Gastrocnemius medialis (tissue), 4 donors: ENCODE data around the gene PRMT3. TPM values are rescaled to one million over a fixed set of nuclear protein-coding genes. Genes with fewer than 3 reads are reported as not detected.

Source experiments
- ATAC-seq, 2 donors: fragments of 150-250 bp; one replicate each; pipeline ENCODE4 v1.9.1; 2016
- DNase-seq, 2 donors: peaks; one replicate each; pipeline ENCODE4 v3.0.0-alpha.2; 2019
- H3K27ac ChIP-seq, 4 donors: fragments of 200-600 bp; sonication (generic); 1 replicate in 1 of 4; 2 replicates in 3 of 4; pipeline ENCODE4 v1.5.1; 2016 to 2018; ENCODE audit warnings: mild to moderate bottlenecking in 2 of 4, moderate library complexity in 1 of 4
- H3K27me3 ChIP-seq, 3 donors: fragments of 200-600 bp; sonication (generic) in 2 of 3; 1 replicate in 1 of 3; 2 replicates in 2 of 3; pipeline versions ENCODE4 v1.5.1 to v1.6.0; 2016 to 2019; ENCODE audit warnings: mild to moderate bottlenecking in 1 of 3, moderate library complexity in 1 of 3
- H3K36me3 ChIP-seq, 2 donors: fragments of 200-600 bp; sonication (generic) in 1 of 2; one replicate each; pipeline ENCODE4 v1.5.1; 2017 to 2018
- H3K4me1 ChIP-seq, 2 donors: fragments of 200-600 bp; sonication (generic) in 1 of 2; one replicate each; pipeline ENCODE4 v1.5.1; 2016 to 2017; ENCODE audit warnings: mild to moderate bottlenecking in 2 of 2
- H3K4me3 ChIP-seq, 4 donors: fragments of 200-600 bp; sonication (generic) in 3 of 4; 1 replicate in 1 of 4; 2 replicates in 3 of 4; pipeline ENCODE4 v1.5.1; 2016 to 2019; ENCODE audit warnings: mild to moderate bottlenecking in 2 of 4
- H3K9me3 ChIP-seq, 3 donors: fragments of 200-600 bp; sonication (generic) in 2 of 3; 1 replicate in 1 of 3; 2 replicates in 2 of 3; pipeline ENCODE4 v1.5.1; 2016 to 2019
- CTCF ChIP-seq, 5 experiments: fragments of 450-650 bp in 3 of 5; fragments of 200-600 bp in 2 of 5; sonication (generic) in 2 of 5; IDR thresholded peaks in 4 of 5; conservative IDR thresholded peaks in 1 of 5; 1 replicate in 4 of 5; 2 replicates in 1 of 5; pipeline ENCODE4 v1.5.1; 2016 to 2019; ENCODE audit warnings: antibody characterized with exemption in 5 of 5, mild to moderate bottlenecking in 3 of 5, moderate library complexity in 3 of 5
- POLR2A ChIP-seq, 2 donors: fragments of 450-650 bp; IDR thresholded peaks; one replicate each; pipeline ENCODE4 v1.6.1; 2017; ENCODE audit warnings: antibody characterized with exemption in 2 of 2, mild to moderate bottlenecking in 2 of 2, moderate library complexity in 2 of 2
- in situ Hi-C, 4 donors: fragments of 200-750 bp; cut with MboI; loops; one replicate each; pipeline versions ENCODE4 v1.15.0 to v1.8.0; 2017; ENCODE audit warnings: low sequenced_read_pairs in 4 of 4
- intact Hi-C: fragments of 100-400 bp; cut with DNase I; formaldehyde crosslinking; loops from one replicate; pipeline ENCODE4 v1.15.1; 2023; ENCODE audit warnings: low total_unique reads
- total RNA-seq, 4 donors: library from RNA; depleted of rRNA; stranded (reverse); fragments of >200 nt; gene quantifications; one replicate each; pipeline versions ENCODE4 v1.1.0 to v1.2.3, GENCODE V29; 2016

Gene PRMT3
- total RNA-seq, 4 donors from 2014 or later = 14.0 to 20.1 (median 17.0) TPM

GRCh38 chr11:20353829-20354434, 33.6 kb upstream of the PRMT3 start:
- H3K36me3 ChIP-seq = no peaks in the 10 kb centered on the region
- no peak overlapping the region for H3K27ac ChIP-seq
- no peaks in the 10 kb centered on the region for H3K27me3 ChIP-seq
- no peaks in the 10 kb centered on the region for H3K4me1 ChIP-seq
- ATAC-seq (peak; percentile 51 to 63), DNase-seq (no peak)
- H3K4me3 ChIP-seq = no peak overlapping the region
- intact Hi-C loops (loop anchor here (2.0 to 10.0 kb wide), 2 partner anchors 403 to 789 kb away; no protein-coding TSS in a partner anchor), in situ Hi-C loops (loop anchor here (5.0 to 25.0 kb wide), 4 partner anchors 227 to 417 kb away; no protein-coding TSS in a partner anchor)
- H3K9me3 ChIP-seq = no peaks in the 10 kb centered on the region
- TF ChIP-seq CTCF (IDR thresholded peaks at IDR 0.05 in 4 of 5, conservative IDR thresholded peaks at IDR 0.05 in 1 of 5) = peak; percentile 39 to 84 (median 58)
- TF ChIP-seq POLR2A (IDR thresholded peaks at IDR 0.05) = no peak

- H3K36me3 ChIP-seq = no peaks in the 10 kb centered on the region
These were observed 32.0 kb upstream of the PRMT3 start for GRCh38 chr11:20355221-20356219.

DNA sequence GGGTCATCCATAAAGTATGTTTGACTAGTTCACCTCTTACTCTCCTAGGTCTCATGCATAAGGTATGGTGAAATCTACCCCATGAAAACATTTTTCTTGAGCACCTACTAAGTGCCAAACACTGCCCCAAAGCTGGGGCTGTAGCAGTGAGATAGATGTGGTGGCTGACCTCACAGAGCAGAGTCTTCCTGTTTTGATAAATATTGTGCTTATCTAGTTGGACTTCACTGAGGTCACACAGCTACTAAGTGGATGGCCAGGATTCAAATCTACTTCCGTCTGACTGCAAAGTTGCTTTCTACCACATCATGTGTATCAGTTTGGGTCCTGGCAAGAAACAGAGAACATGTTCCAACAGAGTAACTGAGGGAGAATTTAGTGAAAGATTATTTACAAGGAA, 30.4 kb upstream of the PRMT3 start:
- intact Hi-C loops = loop anchor here (10.0 kb wide), 1 partner anchor 792 kb away; no protein-coding TSS in a partner anchor
- no peak for DNase-seq
- in situ Hi-C loops = loop anchor here (10.0 to 25.0 kb wide), 3 partner anchors 232 to 420 kb away; no protein-coding TSS in a partner anchor
- Histone ChIP-seq H3K4me3 (no peak overlapping the region), H3K36me3 (no peaks in the 10 kb centered on the region), H3K27me3 (no peaks in the 10 kb centered on the region), H3K4me1 (no peaks in the 10 kb centered on the region), H3K9me3 (no peaks in the 10 kb centered on the region), H3K27ac (no peak overlapping the region)
- TF ChIP-seq POLR2A (IDR thresholded peaks at IDR 0.05) (no peak), CTCF (IDR thresholded peaks at IDR 0.05 in 4 of 5, conservative IDR thresholded peaks at IDR 0.05 in 1 of 5) (no peak)
- no peak for ATAC-seq

More at GRCh38 chr11:20355221-20356219, 32.0 kb upstream of the PRMT3 start:
- ATAC-seq (no peak), DNase-seq (no peak)
- Histone ChIP-seq H3K27me3 (no peaks in the 10 kb centered on the region), H3K9me3 (no peaks in the 10 kb centered on the region), H3K27ac (no peak overlapping the region), H3K4me3 (no peak overlapping the region), H3K4me1 (no peaks in the 10 kb centered on the region)
- intact Hi-C loops (loop anchor here (1.0 to 10.0 kb wide), 2 partner anchors 227 to 791 kb away; no protein-coding TSS in a partner anchor), in situ Hi-C loops (loop anchor here (10.0 to 25.0 kb wide), 3 partner anchors 231 to 418 kb away; no protein-coding TSS in a partner anchor)
- TF ChIP-seq POLR2A (IDR thresholded peaks at IDR 0.05) = no peak
- peak in 3 of 5 experiments; percentile 21 to 45 (median 24) for TF ChIP-seq CTCF (IDR thresholded peaks at IDR 0.05 in 4 of 5, conservative IDR thresholded peaks at IDR 0.05 in 1 of 5)

- intact Hi-C loops (no loop called here), in situ Hi-C loops (loop anchor here in 1 of 4 donors (25.0 kb wide), 1 partner anchor 423 kb away; no protein-coding TSS in a partner anchor)
- Histone ChIP-seq H3K27me3 (no peaks in the 10 kb centered on the region), H3K36me3 (no peaks in the 10 kb centered on the region), H3K27ac (no peak overlapping the region), H3K4me3 (no peak overlapping the region), H3K4me1 (peaks cover 12% of the 10 kb centered on the region in 2 donors), H3K9me3 (no peaks in the 10 kb centered on the region)
- no peak for DNase-seq
- ATAC-seq = no peak
- TF ChIP-seq CTCF (IDR thresholded peaks at IDR 0.05 in 4 of 5, conservative IDR thresholded peaks at IDR 0.05 in 1 of 5) (no peak), POLR2A (IDR thresholded peaks at IDR 0.05) (no peak)
These were observed 26.9 kb upstream of the PRMT3 start for GRCh38 chr11:20360650-20361049.
